ENCODE measurements around the gene KIF5A. TPM values are rescaled to one million over a fixed set of nuclear protein-coding genes. Genes with fewer than 3 reads are reported as not detected.
"Not testable (repeated sequence)": the region's sequence is repeated elsewhere in the genome, so short reads cannot be mapped to it uniquely, and the experiment has no call there.

The KIF5A gene
- total RNA-seq, 1 donor from 2014 or later = 2.5 TPM

- Mint-ChIP-seq H3K9me3 (ENCODE audit: low read depth) (no peaks in the 10 kb centered on the region), H3K4me1 (ENCODE audit: low read depth) (no peaks in the 10 kb centered on the region), H3K36me3 (ENCODE audit: insufficient read depth) (no peaks in the 10 kb centered on the region), H3K27me3 (no peaks in the 10 kb centered on the region), H3K4me3 (ENCODE audit: low read depth) (no peak overlapping the region), H3K27ac (no peak overlapping the region)
- TF ChIP-seq CTCF (IDR thresholded peaks at IDR 0.05; ENCODE audit: unreplicated experiment) = no peak
- DNase-seq (ENCODE audit: low spot score, unreplicated experiment) = no peak
Measured at GRCh38 chr12:57568838-57569237, 19.0 kb downstream of the KIF5A start.

DNA sequence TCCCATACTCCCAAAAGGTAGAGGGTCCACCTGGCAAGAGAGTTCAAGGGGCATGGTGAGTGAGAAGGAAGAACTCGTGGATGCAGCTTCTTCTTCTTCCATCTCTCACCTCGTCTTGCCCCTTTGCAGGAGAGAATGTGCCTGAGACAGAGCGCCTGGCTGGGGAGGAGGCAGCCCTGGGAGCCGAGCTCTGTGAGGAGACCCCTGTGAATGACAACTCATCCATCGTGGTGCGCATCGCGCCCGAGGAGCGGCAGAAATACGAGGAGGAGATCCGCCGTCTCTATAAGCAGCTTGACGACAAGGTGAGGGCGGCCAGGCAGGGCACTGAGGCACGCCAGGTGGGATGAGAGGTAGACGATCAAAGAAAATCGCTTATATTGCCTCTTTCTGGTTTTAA is 20.0 kb downstream of the KIF5A start:
- TF ChIP-seq CTCF (IDR thresholded peaks at IDR 0.05; ENCODE audit: unreplicated experiment) = no peak
- Mint-ChIP-seq H3K4me3 (ENCODE audit: low read depth) (no peak overlapping the region), H3K9me3 (ENCODE audit: low read depth) (no peaks in the 10 kb centered on the region), H3K4me1 (ENCODE audit: low read depth) (no peaks in the 10 kb centered on the region), H3K27ac (no peak overlapping the region), H3K36me3 (ENCODE audit: insufficient read depth) (no peaks in the 10 kb centered on the region), H3K27me3 (no peaks in the 10 kb centered on the region)
- DNase-seq (ENCODE audit: low spot score, unreplicated experiment) = no peak

DNA sequence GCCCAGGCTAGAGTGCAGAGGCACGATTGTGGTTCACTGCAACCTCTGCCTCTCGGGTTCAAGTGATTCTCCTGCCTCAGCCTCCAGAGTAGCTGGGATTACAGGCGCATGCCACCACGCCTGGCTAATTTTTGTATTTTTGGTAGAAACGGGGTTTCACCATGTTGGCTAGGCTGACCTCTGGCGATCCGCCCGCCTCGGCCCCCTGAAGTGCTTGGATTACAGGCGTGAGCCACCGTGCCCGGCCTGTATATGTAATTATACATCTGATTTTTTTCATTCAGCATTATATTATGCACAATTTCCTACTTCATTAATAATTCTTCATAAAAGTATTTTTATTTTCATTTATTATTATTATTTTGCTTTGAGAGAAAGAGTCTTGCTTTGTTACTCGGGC is 20.6 kb downstream of the KIF5A start:
- not testable (repeated sequence) for H3K36me3 Mint-ChIP-seq (ENCODE audit: insufficient read depth); H3K27me3 Mint-ChIP-seq; H3K9me3 Mint-ChIP-seq (ENCODE audit: low read depth); H3K4me3 Mint-ChIP-seq (ENCODE audit: low read depth); H3K27ac Mint-ChIP-seq; H3K4me1 Mint-ChIP-seq (ENCODE audit: low read depth); DNase-seq (ENCODE audit: low spot score, unreplicated experiment)

DNA sequence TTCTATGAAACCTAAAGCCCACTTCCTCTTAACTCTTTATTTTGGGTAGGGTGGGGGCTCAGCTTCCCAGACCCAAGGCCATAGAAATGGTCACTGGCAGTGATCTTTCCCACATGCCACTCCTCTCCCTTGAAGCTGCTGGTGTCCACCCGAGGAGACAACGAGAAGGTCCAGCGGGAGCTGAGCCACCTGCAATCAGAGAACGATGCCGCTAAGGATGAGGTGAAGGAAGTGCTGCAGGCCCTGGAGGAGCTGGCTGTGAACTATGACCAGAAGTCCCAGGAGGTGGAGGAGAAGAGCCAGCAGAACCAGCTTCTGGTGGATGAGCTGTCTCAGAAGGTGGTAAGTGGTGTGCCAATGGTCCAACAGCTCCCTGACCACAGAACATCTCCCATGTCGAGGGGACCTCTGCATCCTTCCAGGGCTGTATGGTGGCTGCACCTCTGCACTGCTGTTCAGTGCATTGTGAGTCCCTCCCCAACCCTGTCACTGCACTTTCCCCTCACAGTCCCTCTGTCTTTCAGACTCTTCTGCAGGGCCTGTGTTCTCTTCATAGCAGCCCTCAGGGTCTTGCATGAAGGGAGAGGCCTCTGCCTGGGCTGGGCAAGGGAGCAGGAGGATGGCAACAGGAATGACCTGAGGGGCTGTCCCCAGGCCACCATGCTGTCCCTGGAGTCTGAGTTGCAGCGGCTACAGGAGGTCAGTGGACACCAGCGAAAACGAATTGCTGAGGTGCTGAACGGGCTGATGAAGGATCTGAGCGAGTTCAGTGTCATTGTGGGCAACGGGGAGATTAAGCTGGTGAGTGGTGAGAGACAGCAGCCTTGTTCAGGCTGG is 22.3 kb downstream of the KIF5A start:
- no peaks in the 10 kb centered on the region for H3K9me3 Mint-ChIP-seq (ENCODE audit: low read depth)
- H3K4me3 Mint-ChIP-seq (ENCODE audit: low read depth) = no peak overlapping the region
- no peaks in the 10 kb centered on the region for H3K36me3 Mint-ChIP-seq (ENCODE audit: insufficient read depth)
- no peak for TF ChIP-seq CTCF (IDR thresholded peaks at IDR 0.05; ENCODE audit: unreplicated experiment)
- no peak overlapping the region for H3K27ac Mint-ChIP-seq
- no peak for DNase-seq (ENCODE audit: low spot score, unreplicated experiment)
- no peaks in the 10 kb centered on the region for H3K4me1 Mint-ChIP-seq (ENCODE audit: low read depth)
- no peaks in the 10 kb centered on the region for H3K27me3 Mint-ChIP-seq

- no peaks in the 10 kb centered on the region for H3K36me3 Mint-ChIP-seq (ENCODE audit: insufficient read depth)
- H3K27ac Mint-ChIP-seq = no peak overlapping the region
- H3K4me3 Mint-ChIP-seq (ENCODE audit: low read depth) = no peak overlapping the region
- no peak for TF ChIP-seq CTCF (IDR thresholded peaks at IDR 0.05; ENCODE audit: unreplicated experiment)
- H3K4me1 Mint-ChIP-seq (ENCODE audit: low read depth) = no peaks in the 10 kb centered on the region
- DNase-seq (ENCODE audit: low spot score, unreplicated experiment) = no peak
- H3K27me3 Mint-ChIP-seq = no peaks in the 10 kb centered on the region
- H3K9me3 Mint-ChIP-seq (ENCODE audit: low read depth) = no peaks in the 10 kb centered on the region
Measured at GRCh38 chr12:57574795-57575194, 25.0 kb downstream of the KIF5A start.

Data from progenitor cell of endocrine pancreas (in vitro differentiated cells).